GM23338 (cell line): ENCODE measurements around the gene PRPSAP2.

Source experiments
- CREB1 ChIP-seq: fragments of 250-450 bp; sonication (Bioruptor Pico); IDR thresholded peaks from 2 replicates; pipeline ENCODE4 v1.5.0; 2020; ENCODE audit warnings: low read depth, mild to moderate bottlenecking, moderate library complexity
- CTCF ChIP-seq, 2 experiments: fragments of 200-600 bp in 1 of 2; sonication (generic) in 1 of 2; conservative IDR thresholded peaks; 2 replicates each; pipeline versions ENCODE4 v1.5.1 to v1.6.1; 2016 to 2017; ENCODE audit warnings: antibody characterized with exemption in 2 of 2, low read depth in 2 of 2, mild to moderate bottlenecking in 2 of 2, moderate library complexity in 1 of 2
- ETS1 ChIP-seq: IDR thresholded peaks from 2 replicates; pipeline ENCODE4 v1.6.1; 2016; ENCODE audit warnings: antibody characterized with exemption
- EZH2 ChIP-seq: fragments of 200-600 bp; sonication (generic); IDR thresholded peaks from one replicate; pipeline ENCODE4 v1.8.0; 2017; ENCODE audit warnings: antibody characterized with exemption, mild to moderate bottlenecking, low read depth; ENCODE audit not compliant: unreplicated experiment
- EZH2phosphoT487 ChIP-seq: fragments of 200-600 bp; sonication (generic); IDR thresholded peaks from one replicate; pipeline ENCODE4 v1.8.1; 2018; ENCODE audit warnings: antibody characterized with exemption; ENCODE audit not compliant: unreplicated experiment
- JUNB ChIP-seq: IDR thresholded peaks from one replicate; pipeline ENCODE4 v1.6.1; 2016; ENCODE audit warnings: antibody characterized with exemption; ENCODE audit not compliant: unreplicated experiment
- NANOG ChIP-seq: IDR thresholded peaks from 2 replicates; pipeline ENCODE4 v1.6.1; 2016; ENCODE audit warnings: antibody characterized with exemption, borderline replicate concordance
- POLR2AphosphoS5 ChIP-seq: IDR thresholded peaks from 2 replicates; pipeline ENCODE4 v1.6.1; 2016; ENCODE audit warnings: antibody characterized with exemption, low read depth
- REST ChIP-seq: IDR thresholded peaks from one replicate; pipeline ENCODE4 v1.6.1; 2018; ENCODE audit warnings: antibody characterized with exemption; ENCODE audit not compliant: unreplicated experiment
- STAT1 ChIP-seq: IDR thresholded peaks from one replicate; pipeline ENCODE4 v1.6.1; 2016; ENCODE audit warnings: antibody characterized with exemption; ENCODE audit not compliant: unreplicated experiment
- ZNF114 ChIP-seq: fragments of 250-450 bp; sonication (Bioruptor Pico); IDR thresholded peaks from 2 replicates; pipeline ENCODE4 v1.5.0; 2020; ENCODE audit warnings: mild to moderate bottlenecking, moderate library complexity

GRCh38 chr17:18877104-18877645, 19.2 kb downstream of the PRPSAP2 start:
- TF ChIP-seq NANOG (no peak), CTCF (conservative IDR thresholded peaks at IDR 0.05; ENCODE audit: low read depth in 2 of 2) (no peak), EZH2 (no peak), EZH2phosphoT487 (no peak), CREB1 (CRISPR knock-in tag) (no peak), POLR2AphosphoS5 (no peak), STAT1 (no peak), ETS1 (no peak), REST (no peak), JUNB (no peak), ZNF114 (CRISPR knock-in tag) (no peak)
